H1 (cell line): ENCODE measurements around the gene HELZ2. TPM values are rescaled to one million over a fixed set of nuclear protein-coding genes. Genes with fewer than 3 reads are reported as not detected.
A peak's percentile ranks its signal among the peaks of the same experiment; 100 is the strongest.

Experiments used
- CTCF ChIA-PET: fragments of 300-600 bp; sonication (Branson Sonifier 250); formaldehyde crosslinking; loops from one replicate; lab custom pipeline; 2021; ENCODE audit not compliant: partially characterized antibody; lab: Charles Lee
- POLR2A ChIA-PET: fragments of 300-600 bp; sonication (Branson Sonifier 250); formaldehyde crosslinking; loops from one replicate; lab custom pipeline; 2021; ENCODE audit warnings: inconsistent platforms; ENCODE audit not compliant: partially characterized antibody; lab: Charles Lee
- DNase-seq, 2 experiments: peaks; one replicate each; pipeline versions ENCODE4 v3.0.0 to v3.0.0-alpha.2; 2010 to 2022; ENCODE audit warnings: low spot score in 2 of 2, low read depth in 1 of 2, mixed read lengths in 1 of 2
- FAIRE-seq: peaks from 2 replicates; lab custom pipeline; 2011; peaks lifted over from hg19 to GRCh38; lab: Jason Lieb, UNC
- H2AFZ ChIP-seq: 2 replicates; pipeline ENCODE4 v1.8.1; 2012; ENCODE audit warnings: low read length, inconsistent platforms
- H2AK5ac ChIP-seq: 2 replicates; pipeline ENCODE4 v1.6.1; 2013; ENCODE audit warnings: low read depth, low read length
- H2BK120ac ChIP-seq: replicated peaks from 2 replicates; pipeline ENCODE3; 2013; ENCODE audit warnings: low read depth, low read length, inconsistent platforms
- H2BK12ac ChIP-seq: 2 replicates; pipeline ENCODE4 v1.6.1; 2013; ENCODE audit warnings: low read depth, low read length
- H2BK15ac ChIP-seq: 2 replicates; pipeline ENCODE4 v1.6.1; 2013; ENCODE audit warnings: low read length
- H2BK20ac ChIP-seq: 2 replicates; pipeline ENCODE4 v1.6.1; 2013; ENCODE audit warnings: low read length
- H2BK5ac ChIP-seq: 2 replicates; pipeline ENCODE4 v1.6.1; 2013; ENCODE audit warnings: low read depth, low read length
- H3K14ac ChIP-seq: 2 replicates; pipeline ENCODE4 v1.6.1; 2013; ENCODE audit warnings: inconsistent platforms; ENCODE audit not compliant: insufficient read length
- H3K18ac ChIP-seq: 2 replicates; pipeline ENCODE4 v1.6.1; 2013; ENCODE audit warnings: low read length; ENCODE audit errors: extremely low read depth
- H3K23ac ChIP-seq: 2 replicates; pipeline ENCODE4 v1.6.1; 2013; ENCODE audit warnings: inconsistent platforms; ENCODE audit not compliant: insufficient read length
- H3K23me2 ChIP-seq: 2 replicates; pipeline ENCODE4 v1.6.1; 2013; ENCODE audit warnings: low read depth, low read length
- H3K27ac ChIP-seq: 2 replicates; pipeline ENCODE4 v1.6.1; 2011; ENCODE audit warnings: low read depth, low read length, inconsistent platforms
- H3K27me3 ChIP-seq, 4 experiments: replicated peaks in 1 of 4; 1 replicate in 1 of 4; 2 replicates in 3 of 4; pipeline versions ENCODE4 v1.6.1 to v1.8.1; 2011 to 2013; ENCODE audit warnings: low read length in 3 of 4, mild to moderate bottlenecking in 3 of 4, inconsistent platforms in 2 of 4, mixed read lengths in 2 of 4, moderate library complexity in 1 of 4; ENCODE audit not compliant: control insufficient read depth in 3 of 4, insufficient read depth in 3 of 4; ENCODE audit errors: extremely low read depth in 1 of 4
- H3K36me3 ChIP-seq, 4 experiments: 2 replicates each; pipeline versions ENCODE4 v1.6.1 to v1.8.1; 2011 to 2013; ENCODE audit warnings: mild to moderate bottlenecking in 4 of 4, low read length in 3 of 4, moderate library complexity in 2 of 4, control low read depth in 1 of 4, inconsistent platforms in 1 of 4; ENCODE audit not compliant: insufficient read depth in 4 of 4, control insufficient read depth in 2 of 4
- H3K4ac ChIP-seq: replicated peaks from 2 replicates; pipeline ENCODE3; 2013; ENCODE audit warnings: low read length, low read depth, mixed read lengths, inconsistent platforms; ENCODE audit not compliant: insufficient read length
- H3K4me1 ChIP-seq, 4 experiments: replicated peaks in 1 of 4; 1 replicate in 1 of 4; 2 replicates in 3 of 4; pipeline versions ENCODE4 v1.6.1 to v1.8.1; 2011 to 2013; ENCODE audit warnings: low read length in 3 of 4, inconsistent platforms in 2 of 4, mixed read lengths in 1 of 4; ENCODE audit not compliant: insufficient read depth in 4 of 4, control insufficient read depth in 3 of 4
- H3K4me2 ChIP-seq, 2 experiments: 2 replicates each; pipeline versions ENCODE4 v1.6.1 to v1.8.1; 2011 to 2013; ENCODE audit warnings: low read depth in 2 of 2, low read length in 2 of 2, control low read depth in 1 of 2, inconsistent platforms in 1 of 2, mild to moderate bottlenecking in 1 of 2; ENCODE audit not compliant: insufficient read depth in 1 of 2
- H3K4me3 ChIP-seq, 4 experiments: fragments of 200-600, 300-600 bp in 1 of 4; sonication (generic), shearing (Covaris generic), sonication (Bioruptor Twin) in 1 of 4; 2 replicates each; pipeline versions ENCODE4 v1.5.1 to v1.8.1; 2011 to 2016; ENCODE audit warnings: low read length in 4 of 4, low read depth in 3 of 4, control low read depth in 2 of 4, inconsistent platforms in 2 of 4, mild to moderate bottlenecking in 2 of 4, mixed read lengths in 1 of 4, moderate library complexity in 1 of 4; ENCODE audit not compliant: insufficient read depth in 2 of 4; ENCODE audit errors: extremely low read depth in 1 of 4
- H3K56ac ChIP-seq: replicated peaks from 2 replicates; pipeline ENCODE3; 2013; ENCODE audit warnings: low read depth, mild to moderate bottlenecking, mixed read lengths, low read length, inconsistent platforms; ENCODE audit not compliant: insufficient read length
- H3K79me1 ChIP-seq: 2 replicates; pipeline ENCODE4 v1.6.1; 2013; ENCODE audit warnings: low read depth, low read length, control low read depth
- H3K79me2 ChIP-seq, 2 experiments: 2 replicates each; pipeline versions ENCODE4 v1.6.1 to v1.8.1; 2012 to 2013; ENCODE audit warnings: low read length in 2 of 2, mild to moderate bottlenecking in 2 of 2, inconsistent platforms in 1 of 2; ENCODE audit not compliant: insufficient read depth in 2 of 2, control insufficient read depth in 1 of 2
- H3K9ac ChIP-seq, 4 experiments: replicated peaks in 1 of 4; 1 replicate in 1 of 4; 2 replicates in 3 of 4; pipeline versions ENCODE4 v1.6.1 to v1.8.1; 2011 to 2013; ENCODE audit warnings: low read depth in 3 of 4, low read length in 3 of 4, control low read depth in 2 of 4, mild to moderate bottlenecking in 2 of 4, moderate library complexity in 2 of 4, inconsistent platforms in 1 of 4; ENCODE audit errors: extremely low read depth in 1 of 4
- H3K9me3 ChIP-seq, 2 experiments: 2 replicates each; pipeline versions ENCODE4 v1.6.1 to v1.8.1; 2012 to 2013; ENCODE audit warnings: mild to moderate bottlenecking in 2 of 2, moderate library complexity in 2 of 2, control low read depth in 1 of 2, inconsistent platforms in 1 of 2, low read depth in 1 of 2, low read length in 1 of 2, mixed read lengths in 1 of 2; ENCODE audit not compliant: insufficient read depth in 2 of 2
- H4K20me1 ChIP-seq, 2 experiments: replicated peaks in 1 of 2; 2 replicates each; pipeline versions ENCODE3 to v1.8.1; 2011 to 2013; ENCODE audit warnings: inconsistent platforms in 2 of 2, low read length in 2 of 2, mild to moderate bottlenecking in 1 of 2; ENCODE audit not compliant: insufficient read depth in 2 of 2, control insufficient read depth in 1 of 2
- H4K5ac ChIP-seq: 2 replicates; pipeline ENCODE4 v1.6.1; 2013; ENCODE audit warnings: low read length, low read depth, mixed read lengths, inconsistent platforms; ENCODE audit not compliant: insufficient read length
- H4K8ac ChIP-seq: 2 replicates; pipeline ENCODE4 v1.8.0; 2013; ENCODE audit warnings: mild to moderate bottlenecking, moderate library complexity, low read length, inconsistent platforms; ENCODE audit not compliant: insufficient read depth; ENCODE audit errors: extremely low read depth
- H4K91ac ChIP-seq: replicated peaks from 2 replicates; pipeline ENCODE3; 2013; ENCODE audit warnings: low read length, mixed read lengths, inconsistent platforms; ENCODE audit not compliant: insufficient read length
- CEBPB ChIP-seq: IDR thresholded peaks from 2 replicates; pipeline ENCODE4 v1.6.1; 2012; ENCODE audit warnings: low read depth, low read length
- CHD1 ChIP-seq: IDR thresholded peaks from 2 replicates; pipeline ENCODE4 v1.6.1; 2012; ENCODE audit warnings: low read depth, low read length, improper control_type of control experiment
- HDAC6 ChIP-seq: IDR thresholded peaks from one replicate; pipeline ENCODE4 v1.7.1; 2012; ENCODE audit warnings: low read depth, mild to moderate bottlenecking, inconsistent platforms, low read length, moderate library complexity
- POU5F1 ChIP-seq: IDR thresholded peaks from 2 replicates; pipeline ENCODE4 v1.6.1; 2011; ENCODE audit warnings: low read depth, mild to moderate bottlenecking, low read length, moderate library complexity
- WGBS, 2 experiments: shearing (Covaris generic) in 1 of 2; methylation state at CpG; one replicate each; pipeline versions ENCODE4 v1.1.6 to v1.1.7; 2013 to 2015; ENCODE audit warnings: low lambda C conversion rate in 2 of 2, mixed read lengths in 2 of 2, inconsistent platforms in 1 of 2, low coverage in 1 of 2, missing lambda C conversion rate in 1 of 2; ENCODE audit not compliant: insufficient replicate concordance in 2 of 2, insufficient coverage in 1 of 2, insufficient read length in 1 of 2; ENCODE audit errors: extremely low coverage in 1 of 2, missing lambda C conversion rate in 1 of 2; 5-methylcytosine and 5-hydroxymethylcytosine counted together
- polyA plus RNA-seq, 7 experiments: library from polyadenylated mRNA; depleted of rRNA in 3 of 7; stranded (reverse) in 5 of 7; unstranded in 2 of 7; fragments of >200 nt in 5 of 7; fragments of 200-250 nt in 2 of 7; gene quantifications; 1 replicate in 5 of 7; 2 replicates in 1 of 7; 4 replicates in 1 of 7; pipeline versions ENCODE4 v1.2.1 to v1.2.3, GENCODE V29; 2011 to 2013; ENCODE audit warnings: missing spikeins in 2 of 7, mixed read lengths in 2 of 7
- total RNA-seq: library from RNA; stranded (reverse); fragmentation: NEBNext Ultra II Directional; extraction: Animal tissue kit (Norgen Biotek cat#: 25700); gene quantifications from 2 replicates; pipeline ENCODE4 v1.2.1, GENCODE V29; 2021

HELZ2 gene
- total and polyA plus RNA-seq, 2 of the 8 experiments (the other 6 are each of a cell fraction or from before 2014, with no cell fraction given) = 7.9 to 17.5 TPM

GRCh38 chr20:63579017-63579694 lies 5.1 kb upstream of the HELZ2 start:
- no peak overlapping the region for H3K4me3 ChIP-seq
- FAIRE-seq = no peak
- H3K9ac ChIP-seq = no peak overlapping the region
- H3K27ac ChIP-seq = no peak overlapping the region
- no peak overlapping the region for H2BK12ac ChIP-seq
- ChIA-PET POLR2A (interaction anchor here (1.4 kb wide), 2 partner anchors 102 to 119 kb away, joined by 3 read pairs; no protein-coding TSS in a partner anchor), CTCF (interaction anchor here (0.9 to 2.0 kb wide), 5 partner anchors 29 to 127 kb away, joined by 3 to 10 read pairs (median 3); partner anchors contain the start of gene PTK6)
- H3K56ac ChIP-seq = no peak overlapping the region
- H4K91ac ChIP-seq = no peak overlapping the region
- TF ChIP-seq HDAC6 (no peak), CHD1 (no peak), CEBPB (0 out of 2 replicates have a peak, but pooled peaks have one; percentile 26), POU5F1 (no peak)
- H2BK20ac ChIP-seq = no peak overlapping the region
- H2BK120ac ChIP-seq = no peak overlapping the region
- no peaks in the 10 kb centered on the region for H4K20me1 ChIP-seq
- H3K9me3 ChIP-seq = no peaks in the 10 kb centered on the region
- H3K4me1 ChIP-seq = peaks cover 0 to 6% (median 3%) of the 10 kb centered on the region in 4 experiments; a peak in 6 of 7 replicates
- H3K4ac ChIP-seq = no peak overlapping the region
- no peak overlapping the region for H3K14ac ChIP-seq
- no peak overlapping the region for H3K4me2 ChIP-seq
- H4K5ac ChIP-seq = no peak overlapping the region
- H2AFZ ChIP-seq = no peak overlapping the region
- WGBS, 2 experiments = 90% methylated on average over 19 of the region's 19 CpGs; no CpG with 5 or more reads in 1 of the 2 experiments
- no peak for DNase-seq
- H3K23ac ChIP-seq = no peak overlapping the region
- H2AK5ac ChIP-seq = no peak overlapping the region
- H4K8ac ChIP-seq = no peak overlapping the region
- H2BK5ac ChIP-seq = no peak overlapping the region
- H3K23me2 ChIP-seq = no peaks in the 10 kb centered on the region; the same call in 1 of the 2 replicates
- no peaks in the 10 kb centered on the region for H3K36me3 ChIP-seq
- no peak overlapping the region for H2BK15ac ChIP-seq
- H3K18ac ChIP-seq = no peak overlapping the region
- H3K79me2 ChIP-seq = no peaks in the 10 kb centered on the region
- no peaks in the 10 kb centered on the region for H3K79me1 ChIP-seq
- H3K27me3 ChIP-seq = no peaks in the 10 kb centered on the region
